ENCODE data around the gene CCDC92. TPM values are rescaled to one million over a fixed set of nuclear protein-coding genes. Genes with fewer than 3 reads are reported as not detected.

CCDC92 gene
- total and polyA plus RNA-seq, 2 of the 8 experiments (the other 6 are each of a cell fraction or from before 2014, with no cell fraction given): 0.43 to 0.51 TPM

GRCh38 chr12:123952037-123952436 is 20.6 kb downstream of the CCDC92 start:
- Histone ChIP-seq H4K5ac (ENCODE audit: insufficient read length, low read depth, low read length) (no peak overlapping the region), H2BK12ac (ENCODE audit: low read depth, low read length) (no peak overlapping the region), H4K91ac (replicated peaks; ENCODE audit: insufficient read length, low read length) (no peak overlapping the region), H2AFZ (ENCODE audit: low read length) (no peak overlapping the region), H3K4me2 (ENCODE audit: insufficient read depth in 1 of 2, low read depth in 2 of 2, low read length in 2 of 2) (no peak overlapping the region), H2BK120ac (replicated peaks; ENCODE audit: low read depth, low read length) (no peak overlapping the region), H3K56ac (replicated peaks; ENCODE audit: insufficient read length, low read depth, low read length) (no peak overlapping the region), H3K9me3 (ENCODE audit: insufficient read depth in 2 of 2, low read depth in 1 of 2, low read length in 1 of 2) (no peaks in the 10 kb centered on the region; a peak in 1 of 4 replicates), H4K8ac (ENCODE audit: extremely low read depth, insufficient read depth, low read length) (no peak overlapping the region), H2BK15ac (ENCODE audit: low read length) (no peak overlapping the region), H3K27ac (ENCODE audit: low read depth, low read length) (no peak overlapping the region), H3K79me1 (ENCODE audit: low read depth, low read length) (no peaks in the 10 kb centered on the region), H3K4ac (replicated peaks; ENCODE audit: insufficient read length, low read depth, low read length) (no peak overlapping the region), H2AK5ac (ENCODE audit: low read depth, low read length) (no peak overlapping the region), H2BK20ac (ENCODE audit: low read length) (no peak overlapping the region), H3K79me2 (ENCODE audit: control insufficient read depth in 1 of 2, insufficient read depth in 2 of 2, low read length in 2 of 2) (no peaks in the 10 kb centered on the region), H2BK5ac (ENCODE audit: low read depth, low read length) (no peak overlapping the region), H3K4me1 (replicated peaks in 1 of 4; ENCODE audit: control insufficient read depth in 3 of 4, insufficient read depth in 4 of 4, low read length in 3 of 4) (no peaks in the 10 kb centered on the region), H3K18ac (ENCODE audit: extremely low read depth, low read length) (no peak overlapping the region), H3K27me3 (replicated peaks in 1 of 4; ENCODE audit: control insufficient read depth in 3 of 4, extremely low read depth in 1 of 4, insufficient read depth in 3 of 4, low read length in 3 of 4) (peaks cover 0 to 18% (median 2%) of the 10 kb centered on the region in 4 experiments; a peak in 5 of 7 replicates), H3K4me3 (ENCODE audit: extremely low read depth in 1 of 4, insufficient read depth in 2 of 4, low read depth in 3 of 4, low read length in 4 of 4) (no peak overlapping the region), H3K23me2 (ENCODE audit: low read depth, low read length) (no peaks in the 10 kb centered on the region), H3K9ac (replicated peaks in 1 of 4; ENCODE audit: extremely low read depth in 1 of 4, low read depth in 3 of 4, low read length in 3 of 4) (no peak overlapping the region), H3K23ac (ENCODE audit: insufficient read length) (no peak overlapping the region), H4K20me1 (replicated peaks in 1 of 2; ENCODE audit: control insufficient read depth in 1 of 2, insufficient read depth in 2 of 2, low read length in 2 of 2) (peaks cover 0 to 6% of the 10 kb centered on the region in 2 experiments), H3K36me3 (ENCODE audit: control insufficient read depth in 2 of 4, insufficient read depth in 4 of 4, low read length in 3 of 4) (no peaks in the 10 kb centered on the region), H3K14ac (ENCODE audit: insufficient read length) (no peak overlapping the region)
- no peak for TF ChIP-seq EZH2 (IDR thresholded peaks at IDR 0.05; ENCODE audit: low read depth, low read length, severe bottlenecking)
- TF ChIP-seq CHD1 (IDR thresholded peaks at IDR 0.05; ENCODE audit: low read depth, low read length): no peak
- WGBS, 2 experiments (ENCODE audit: extremely low coverage in 1 of 2, insufficient coverage in 1 of 2, insufficient read length in 1 of 2, insufficient replicate concordance in 2 of 2, low coverage in 1 of 2, low lambda C conversion rate in 2 of 2, missing lambda C conversion rate in 1 of 2): 88% methylated on average over 2 of the region's 2 CpGs; no CpG with 5 or more reads in 1 of the 2 experiments
- no peak for DNase-seq (ENCODE audit: low read depth in 1 of 2, low spot score in 2 of 2)
- CTCF ChIA-PET (ENCODE audit: partially characterized antibody): interaction anchor here (1.3 to 2.3 kb wide), 4 partner anchors 13 to 43 kb away, joined by 3 to 9 read pairs (median 3); no protein-coding TSS in a partner anchor
- no peak for FAIRE-seq
- POLR2A ChIA-PET (ENCODE audit: partially characterized antibody): no interaction called here
